GM21360 (cell line): ENCODE measurements around the gene ASTE1.
A peak's percentile ranks its signal among the peaks of the same experiment; 100 is the strongest.
"Not testable (repeated sequence)": the region's sequence is repeated elsewhere in the genome, so short reads cannot be mapped to it uniquely, and the experiment has no call there.

Source experiments
- ATAC-seq: cut with Tn5 transposase; IDR thresholded peaks from one replicate; pipeline ENCODE4 v1.9.1; 2021; ENCODE audit warnings: mild to moderate bottlenecking, moderate library complexity; ENCODE audit not compliant: unreplicated experiment

Gene ASTE1

GRCh38 chr3:131026321-131027151, at the start of gene ASTE1, which contains the start of gene NEK11:
ASTE1 (minus strand) TSS chr3:131026825; CDS start chr3:131025306, 1,519 bp downstream.
NEK11 (plus strand) TSS chr3:131026877; CDS start chr3:131029709, 2,832 bp downstream.
- ATAC-seq = peak; percentile 97

DNA sequence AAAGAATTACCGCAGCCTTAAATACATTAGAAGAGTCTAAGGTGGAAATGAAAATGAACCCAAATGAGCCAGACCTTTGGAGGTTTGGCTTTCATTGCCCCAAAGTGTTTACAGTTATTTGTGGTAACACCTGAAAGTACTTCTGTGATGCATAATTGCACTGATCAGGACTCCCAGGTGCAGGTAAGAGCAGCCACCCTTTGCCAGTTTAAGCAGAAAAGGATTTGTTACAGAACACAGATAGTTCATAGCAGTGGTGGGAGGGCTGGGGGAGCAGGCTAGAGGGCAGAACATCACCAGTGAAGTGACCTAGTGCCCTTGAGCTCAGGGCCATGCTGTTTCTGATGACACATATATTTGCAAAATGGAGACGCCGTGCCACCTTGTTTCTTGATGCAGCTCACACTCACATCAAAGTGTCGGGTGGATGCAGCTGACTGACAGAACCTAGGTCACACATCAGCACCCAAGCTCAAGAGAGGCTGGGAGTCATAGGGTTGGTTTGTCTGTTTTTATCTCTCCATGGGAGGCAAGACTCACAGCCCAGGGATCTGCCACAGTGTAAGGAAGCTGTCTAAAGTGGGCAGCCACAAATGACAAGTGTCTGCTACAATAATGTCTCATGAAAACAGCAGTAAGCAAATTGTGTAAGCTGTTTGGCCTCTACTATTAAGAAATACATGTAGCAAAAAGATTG, 49.2 kb upstream of the ASTE1 start:
- no peak for ATAC-seq

DNA sequence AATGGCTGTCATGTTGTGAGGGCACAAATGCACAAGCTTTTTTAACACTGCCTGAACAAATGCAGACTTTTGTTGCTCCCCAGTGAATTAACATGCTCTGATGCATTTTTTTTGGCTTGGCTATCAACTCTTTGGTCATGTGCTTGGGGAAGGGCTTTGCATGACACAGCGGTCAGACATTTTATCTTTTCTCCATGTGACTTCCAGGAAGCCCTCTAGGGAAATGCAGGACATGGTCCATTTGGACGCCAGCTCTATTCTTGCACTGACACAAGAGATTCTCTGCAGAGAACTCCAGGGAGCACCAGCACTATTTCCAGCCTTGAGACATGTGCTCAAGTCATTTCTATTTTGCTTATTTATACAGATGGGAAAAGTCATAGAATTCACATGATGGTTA, 46.2 kb upstream of the ASTE1 start:
- ATAC-seq = no peak

GRCh38 chr3:131072099-131072559, 45.5 kb upstream of the ASTE1 start:
- ATAC-seq = no peak

DNA sequence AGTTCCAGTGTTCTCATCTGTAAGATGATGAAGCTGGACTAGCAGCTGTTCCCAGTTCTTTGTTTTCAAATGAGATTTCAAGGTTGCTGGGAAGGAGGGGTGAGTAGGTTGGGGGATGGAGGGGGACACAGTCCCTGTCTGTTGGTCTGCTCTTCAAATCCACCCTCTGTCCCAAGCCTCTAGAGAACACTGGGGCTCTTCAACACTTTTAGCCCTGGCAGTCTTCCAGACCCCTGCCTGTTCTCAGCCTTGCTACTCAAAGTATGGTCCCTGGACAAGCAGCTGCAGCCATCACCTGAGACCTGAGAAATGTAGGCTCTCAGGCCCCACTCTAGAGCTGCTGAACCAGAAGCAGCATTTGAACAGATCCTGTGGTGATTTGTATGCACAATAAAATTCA, 41.4 kb upstream of the ASTE1 start:
- no peak for ATAC-seq

- ATAC-seq = no peak
Observed at GRCh38 chr3:131053043-131053859, 26.6 kb upstream of the ASTE1 start.

DNA sequence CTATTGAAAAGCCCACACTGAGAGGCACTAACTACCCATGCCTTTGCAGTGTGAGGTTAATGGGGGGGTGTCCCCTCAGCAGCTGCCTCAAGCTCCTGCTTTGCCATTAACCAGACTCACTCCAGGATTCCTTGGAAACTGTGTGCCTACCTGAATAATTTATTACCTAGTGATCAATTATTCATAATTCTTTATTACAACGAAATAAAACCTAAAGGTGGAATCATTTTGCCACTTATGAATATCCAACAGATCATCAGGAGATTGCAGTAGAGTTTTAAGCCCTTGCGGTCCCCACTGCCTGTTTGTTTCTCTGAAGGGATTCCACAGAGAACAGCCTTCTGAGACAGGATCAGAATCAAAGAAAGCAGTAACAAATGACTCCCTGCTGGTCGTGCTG, 23.4 kb upstream of the ASTE1 start:
- no peak for ATAC-seq

GRCh38 chr3:131048030-131048429, 21.4 kb upstream of the ASTE1 start:
- ATAC-seq = no peak

GRCh38 chr3:131047582-131047981, 21.0 kb upstream of the ASTE1 start:
- ATAC-seq = no peak

DNA sequence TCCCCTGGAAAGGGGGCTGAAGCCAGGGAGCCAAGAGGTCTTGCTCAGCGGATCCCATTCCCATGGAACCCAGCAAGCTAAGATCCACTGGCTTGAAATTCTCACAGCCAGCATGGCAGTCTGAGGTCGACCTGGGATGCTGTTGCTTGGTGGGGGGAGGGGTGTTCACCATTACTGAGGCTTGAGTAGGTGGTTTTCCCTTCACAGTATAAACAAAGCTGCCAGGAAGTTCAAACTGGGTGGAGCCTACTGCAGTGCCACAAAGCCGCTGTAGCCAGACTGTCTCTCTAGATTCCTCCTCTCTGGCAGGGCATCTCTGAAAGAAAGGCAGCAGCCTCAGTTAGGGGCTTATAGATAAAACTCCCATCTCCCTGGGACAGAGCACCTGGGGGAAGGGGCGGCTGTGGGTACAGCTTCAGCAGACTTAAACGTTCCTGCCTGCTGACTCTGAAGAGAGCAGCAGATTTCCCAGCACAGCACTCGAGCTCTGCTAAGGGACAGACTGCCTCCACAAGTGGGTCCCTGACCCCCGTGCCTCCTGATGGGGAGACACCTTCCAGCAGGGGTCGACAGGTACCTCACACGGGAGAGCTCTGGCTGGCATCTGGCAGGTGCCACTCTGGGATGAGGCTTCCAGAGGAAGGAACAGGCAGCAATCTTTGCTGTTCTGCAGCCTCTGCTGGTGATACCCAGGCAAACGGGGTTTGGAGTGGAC, 15.8 kb upstream of the ASTE1 start:
- not testable (repeated sequence) for ATAC-seq

DNA sequence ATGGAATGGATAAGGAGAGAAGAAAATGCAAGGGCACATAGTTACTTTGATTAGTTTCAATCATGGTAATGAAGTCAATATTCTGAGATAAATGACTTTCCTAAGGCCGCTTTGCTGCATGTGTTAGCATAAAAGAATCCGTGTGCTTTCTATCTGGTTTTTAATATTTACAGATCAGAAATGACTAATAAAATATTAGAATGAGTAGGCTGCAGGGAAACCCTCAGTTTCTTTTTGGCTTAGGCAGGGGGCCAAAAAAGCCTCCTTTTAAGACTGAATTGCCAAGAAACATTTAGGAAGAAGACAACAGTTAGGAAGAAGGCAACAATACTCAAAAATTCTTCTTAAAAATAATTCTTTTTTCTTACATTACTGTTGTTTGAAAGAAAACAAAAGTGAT, 11.7 kb upstream of the ASTE1 start:
- no peak for ATAC-seq

GRCh38 chr3:131036986-131037385, 10.4 kb upstream of the ASTE1 start:
- no peak for ATAC-seq

DNA sequence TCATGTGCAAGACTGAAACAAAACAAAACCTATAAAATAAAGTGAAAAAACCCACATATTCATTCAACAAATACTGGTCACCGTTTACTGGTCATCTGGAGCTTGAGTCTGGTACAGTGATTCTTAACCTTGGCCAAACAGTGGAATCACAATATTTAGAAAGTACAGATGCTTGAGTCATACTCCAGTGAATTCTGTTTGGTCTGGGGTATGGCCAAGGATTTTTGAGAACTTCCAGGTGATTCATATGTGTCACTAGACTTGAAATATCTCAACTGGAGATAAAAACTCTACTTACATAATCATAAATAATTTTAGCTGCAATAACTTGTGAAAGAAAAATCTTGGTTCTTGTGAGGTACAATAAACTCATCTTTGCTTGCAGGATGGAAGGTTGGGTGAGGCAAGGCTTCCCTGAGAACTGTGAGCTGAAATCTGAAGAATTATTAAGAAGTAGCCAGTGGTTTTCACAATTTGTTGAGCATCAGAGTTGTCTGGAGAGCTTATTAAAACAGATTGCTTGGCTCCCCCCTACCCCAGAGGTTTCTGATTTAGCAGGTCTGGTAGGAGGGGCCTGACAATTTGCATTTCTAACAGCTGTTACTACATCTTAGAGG, 9.7 kb upstream of the ASTE1 start:
- no peak for ATAC-seq

DNA sequence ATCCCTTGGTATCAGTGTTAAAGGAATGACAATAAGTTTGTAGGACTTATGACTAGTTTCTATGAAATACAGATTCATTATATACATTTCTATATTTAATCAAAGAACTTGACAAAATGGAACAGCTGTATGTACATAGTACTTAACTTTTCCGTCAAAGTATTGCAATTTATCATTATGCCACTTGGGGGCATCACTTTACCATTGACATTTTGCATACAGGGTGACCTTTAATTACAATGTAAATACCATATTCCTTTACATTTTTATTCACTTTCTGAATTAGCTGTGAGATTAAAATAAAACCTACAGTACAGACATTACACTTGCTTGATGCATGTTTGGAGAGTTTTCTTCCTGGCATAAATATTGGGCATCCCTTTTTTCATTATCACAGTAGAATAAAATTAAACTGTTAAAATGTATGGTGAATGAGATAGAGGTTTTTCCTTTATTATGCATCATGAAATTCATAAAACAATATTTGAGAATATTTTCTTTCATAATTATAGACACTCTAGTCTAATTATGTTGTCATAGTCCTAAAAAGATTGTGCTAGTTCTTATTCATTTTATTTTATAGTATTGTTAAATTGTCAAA, 7.0 kb upstream of the ASTE1 start:
- no peak for ATAC-seq

DNA sequence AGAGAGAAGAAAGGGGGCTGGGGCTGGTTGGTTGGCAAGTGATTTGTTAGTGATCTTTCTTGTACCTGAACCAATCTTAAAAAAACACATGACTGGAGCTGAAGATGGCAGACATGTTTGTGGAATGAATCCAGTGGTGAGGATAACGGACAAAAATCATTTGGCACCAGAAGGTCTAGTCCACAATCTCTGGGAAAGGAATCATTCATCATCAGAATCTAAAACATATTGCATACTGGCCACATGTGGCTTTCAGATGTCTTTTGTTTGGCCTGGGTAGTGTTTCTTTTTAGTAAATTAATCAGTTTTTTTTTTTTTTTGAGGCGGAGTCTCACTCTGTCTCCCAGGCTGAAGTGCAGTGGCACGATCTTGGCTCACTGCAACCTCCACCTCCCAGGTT, 5.0 kb upstream of the ASTE1 start:
- ATAC-seq = no peak

DNA sequence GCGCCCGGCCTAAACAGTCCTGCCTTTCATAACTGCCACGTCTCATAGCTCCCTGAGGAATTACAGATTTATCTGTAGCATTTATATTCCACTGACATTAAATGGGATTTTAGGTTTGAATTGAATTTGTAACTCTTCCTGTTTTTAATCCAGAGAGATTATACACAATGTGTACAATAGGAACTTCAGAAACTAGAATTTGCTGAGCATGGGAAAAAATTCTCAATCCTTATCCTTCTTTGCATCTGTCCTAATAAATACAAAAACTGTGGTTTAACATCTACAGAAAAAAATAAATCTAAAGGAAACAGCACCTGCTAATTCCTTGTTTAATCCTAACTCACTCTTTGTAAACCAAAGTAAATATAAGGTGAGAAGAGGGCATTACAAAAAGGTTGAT, 2.2 kb upstream of the ASTE1 start:
- ATAC-seq = no peak

DNA sequence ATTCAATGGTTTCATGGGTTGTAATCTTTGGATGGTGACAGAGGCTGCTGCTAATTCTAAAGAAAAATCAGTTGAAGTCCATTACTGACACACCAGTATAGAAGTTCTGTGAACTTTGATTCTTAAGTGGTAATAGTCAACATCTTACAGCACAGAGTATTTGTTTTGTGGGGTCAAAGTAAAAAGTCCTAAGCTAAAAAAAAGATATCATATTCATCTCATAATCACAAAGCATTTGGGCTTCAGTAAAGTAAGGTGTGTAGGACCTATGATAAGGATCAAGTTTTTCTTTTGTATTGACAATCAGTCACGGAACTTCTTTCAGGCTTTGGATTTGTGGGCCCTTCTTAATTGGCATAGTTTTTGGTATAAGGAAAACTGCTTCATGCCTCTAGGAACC, 1.1 kb downstream of the ASTE1 start:
- ATAC-seq = no peak

DNA sequence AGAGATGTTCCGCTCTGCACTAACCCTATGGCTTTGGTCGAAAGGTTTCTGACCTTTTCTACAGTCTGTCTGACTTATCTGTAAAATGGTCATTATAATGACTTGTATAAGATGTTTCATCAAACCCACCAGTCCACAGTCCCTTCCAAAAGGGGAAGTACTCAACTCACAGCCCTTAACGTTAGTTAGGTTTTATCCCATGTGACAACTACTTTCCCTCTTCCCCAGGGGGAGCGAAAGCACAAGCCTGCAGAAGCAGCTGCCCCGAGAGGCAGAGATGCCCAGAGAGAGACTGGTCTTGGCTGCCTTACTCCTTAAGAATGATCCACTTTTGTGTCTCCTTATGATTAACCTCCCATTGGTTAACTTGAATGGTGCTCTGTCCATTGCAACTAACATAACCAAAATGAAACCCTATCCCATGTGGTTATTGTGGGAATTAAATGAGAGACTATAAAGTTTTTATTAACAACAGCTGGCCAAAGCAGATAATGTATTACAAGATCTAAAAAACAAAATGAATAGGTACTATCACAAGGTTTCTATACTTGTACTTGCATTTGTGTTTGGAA, 6.4 kb downstream of the ASTE1 start:
- no peak for ATAC-seq

GRCh38 chr3:131018970-131019369, 7.7 kb downstream of the ASTE1 start:
- ATAC-seq = no peak
